ENCODE results near the gene FAM81A.
"Not testable (repeated sequence)": the region's sequence is repeated elsewhere in the genome, so short reads cannot be mapped to it uniquely, and the experiment has no call there.

FAM81A gene

GRCh38 chr15:59437817-59438624 lies at the start of gene FAM81A:
TSS of gene FAM81A (plus strand) at chr15:59438186. CDS start at chr15:59458627, 20,441 bp downstream.
- no peak for DNase-seq

- DNase-seq, result no peak
Observed at GRCh38 chr15:59388670-59389069, 49.3 kb upstream of the FAM81A start.

DNA sequence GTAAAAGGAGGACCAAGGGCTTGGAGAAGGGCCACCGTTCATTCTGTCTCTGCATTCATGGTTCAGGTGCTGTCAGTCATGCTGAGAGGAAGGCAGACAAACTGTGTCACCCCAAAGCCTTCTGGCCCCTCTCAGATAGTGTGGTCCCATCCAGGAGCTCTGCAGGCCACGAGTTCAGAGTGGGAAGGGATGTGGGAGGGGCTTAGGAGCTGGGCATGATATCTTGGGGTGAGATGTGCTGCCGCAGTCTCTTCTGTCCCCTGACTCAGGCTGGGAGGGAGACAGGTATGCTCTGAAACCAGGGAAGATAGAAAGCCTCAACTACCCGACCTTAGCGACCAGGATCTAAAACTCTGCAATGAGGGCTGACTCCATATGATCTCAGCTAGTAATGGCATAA lies 45.7 kb upstream of the FAM81A start:
- DNase-seq, result no peak

- DNase-seq, result no peak
Observed at GRCh38 chr15:59394166-59394661, 43.8 kb upstream of the FAM81A start.

- no peak for DNase-seq
Observed at GRCh38 chr15:59396211-59396610, 41.8 kb upstream of the FAM81A start.

DNA sequence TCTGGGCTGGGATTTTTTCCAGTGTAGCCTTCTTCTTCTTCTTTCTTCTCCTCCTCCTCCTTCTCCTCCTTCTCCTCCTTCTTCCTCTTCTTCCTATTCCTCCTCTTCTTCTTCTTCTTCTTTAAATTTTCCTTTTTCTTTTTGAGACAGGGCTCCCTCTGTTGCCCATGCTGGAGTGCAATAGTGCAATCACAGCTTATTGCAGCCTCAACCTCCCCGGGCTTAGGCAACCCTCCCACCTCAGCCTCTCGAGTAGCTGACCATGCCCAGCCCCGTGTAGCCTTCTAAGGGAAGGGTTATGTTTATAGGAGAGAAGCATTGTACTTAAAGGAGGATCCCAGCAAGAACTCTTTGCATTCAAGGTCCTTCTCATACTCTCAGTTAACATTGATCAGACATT lies 41.3 kb upstream of the FAM81A start:
- no peak for DNase-seq

GRCh38 chr15:59398220-59398619 lies 39.8 kb upstream of the FAM81A start:
- DNase-seq, result no peak

- DNase-seq, result no peak
Observed at GRCh38 chr15:59399465-59400102, 38.4 kb upstream of the FAM81A start.

DNA sequence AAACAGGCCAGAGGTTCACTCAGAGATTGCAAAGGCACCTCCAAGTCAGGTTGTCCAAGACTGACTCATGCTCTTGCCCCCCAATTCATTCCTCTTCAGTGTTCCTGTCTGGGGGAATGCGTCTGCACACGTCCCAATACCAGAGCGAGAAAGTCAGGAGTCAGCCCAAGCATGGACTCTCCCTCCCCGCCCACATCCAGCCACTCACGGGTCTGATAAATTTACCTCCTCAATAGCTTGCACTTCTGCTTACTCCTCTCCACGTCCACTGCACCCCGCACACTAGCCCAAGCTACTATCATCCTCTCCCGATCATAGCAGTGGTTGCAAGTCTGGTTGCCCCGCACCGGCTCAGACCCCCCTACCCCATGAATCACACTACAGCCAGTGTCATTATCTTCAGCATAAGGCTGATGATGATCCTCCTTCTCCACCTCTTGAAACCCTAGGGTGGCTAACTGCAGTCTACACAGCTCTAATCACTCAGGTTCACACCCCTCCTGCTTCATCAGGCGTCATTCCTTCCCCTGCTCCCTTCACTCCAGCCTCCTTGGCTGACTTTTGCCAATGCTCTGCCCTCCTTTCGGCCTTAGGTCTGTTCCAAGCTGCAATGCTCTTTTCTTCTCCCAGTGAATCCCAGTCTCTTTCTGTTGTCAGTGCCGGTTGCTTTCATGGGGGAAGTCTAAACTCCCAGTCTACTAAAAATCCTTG lies 37.7 kb upstream of the FAM81A start:
- DNase-seq, result no peak

GRCh38 chr15:59401051-59401823 lies 36.7 kb upstream of the FAM81A start:
- DNase-seq, result not testable (repeated sequence)

DNA sequence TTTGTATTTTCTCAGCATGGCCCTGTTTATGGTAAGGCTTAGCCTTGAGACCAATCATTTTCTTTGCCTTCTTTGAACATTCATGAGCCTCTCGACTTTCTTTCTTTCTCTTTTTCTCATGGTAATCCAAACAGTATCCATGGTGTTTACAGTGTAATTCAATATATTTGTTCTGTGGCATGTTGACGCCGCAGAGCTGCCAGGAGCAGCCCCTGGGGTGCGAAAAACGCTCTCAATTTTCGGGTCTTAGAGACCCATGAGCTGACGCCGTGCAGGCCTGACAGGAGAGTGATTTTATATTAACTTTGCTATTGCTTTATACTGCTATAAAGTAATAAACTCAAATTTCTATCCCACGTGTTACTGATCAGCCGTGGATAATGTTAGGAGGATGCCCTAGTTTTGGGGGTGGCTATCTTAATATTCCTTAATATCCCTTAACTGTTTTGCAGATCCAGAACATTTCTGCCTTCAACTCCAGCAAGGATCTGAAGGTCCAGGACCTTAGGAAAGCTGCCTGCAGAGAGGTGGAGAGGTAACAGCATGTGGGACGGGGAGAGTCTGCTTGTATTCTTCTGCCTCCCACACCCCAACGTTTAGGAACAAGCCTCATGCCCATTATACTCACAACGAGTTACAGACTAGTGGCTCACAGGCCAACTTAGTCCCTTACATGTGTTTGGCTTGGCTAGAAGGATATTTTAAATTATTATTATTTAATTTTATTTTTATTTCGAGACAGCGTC lies 36.0 kb upstream of the FAM81A start:
- DNase-seq, result no peak

DNA sequence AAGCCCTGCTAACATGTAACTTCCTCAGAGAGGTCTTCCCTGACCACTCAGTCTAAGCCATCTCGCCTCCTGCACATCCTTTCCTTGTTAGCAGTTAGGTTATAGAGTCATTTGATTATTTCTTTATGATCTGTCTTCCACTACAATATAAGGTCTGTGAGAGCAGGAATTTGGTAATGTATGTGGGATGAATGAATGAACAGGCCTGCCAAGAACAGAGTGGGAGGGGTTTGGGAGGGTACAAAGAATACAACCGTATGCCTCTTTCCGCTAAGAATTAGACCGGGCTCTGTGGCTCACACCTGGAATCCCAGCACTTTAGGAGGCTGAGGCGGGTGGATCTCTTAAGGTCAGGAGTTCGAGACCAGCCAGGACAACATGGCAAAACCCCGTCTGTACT lies 32.9 kb upstream of the FAM81A start:
- DNase-seq, result no peak

GRCh38 chr15:59406446-59406845 lies 31.5 kb upstream of the FAM81A start:
- no peak for DNase-seq

DNA sequence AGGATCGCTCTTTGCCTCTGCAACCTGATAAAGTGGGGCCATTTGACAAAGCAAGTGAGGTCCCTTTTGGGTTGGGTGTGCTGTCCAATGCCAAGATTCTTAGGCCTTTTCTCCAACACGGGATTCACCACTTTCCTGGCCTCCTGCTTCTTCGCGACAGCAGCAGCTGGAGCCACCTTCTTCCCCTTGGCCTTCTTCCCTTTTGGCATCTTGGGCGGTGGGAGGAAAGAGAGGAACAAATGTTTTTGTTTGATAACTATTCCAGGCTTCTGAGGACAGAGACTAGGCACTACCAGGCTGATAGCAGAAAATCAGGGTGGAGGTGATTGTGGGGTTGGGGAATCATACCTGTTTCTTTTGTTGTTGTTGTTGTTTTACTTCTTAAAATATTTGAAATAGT lies 30.0 kb upstream of the FAM81A start:
- no peak for DNase-seq

- DNase-seq, result no peak
Observed at GRCh38 chr15:59410391-59410896, 27.5 kb upstream of the FAM81A start.

GRCh38 chr15:59413577-59413976 lies 24.4 kb upstream of the FAM81A start:
- DNase-seq, result no peak

GRCh38 chr15:59416816-59417215 lies 21.2 kb upstream of the FAM81A start:
- DNase-seq, result no peak

GRCh38 chr15:59419170-59419569 lies 18.8 kb upstream of the FAM81A start:
- DNase-seq, result no peak

- DNase-seq, result no peak
Observed at GRCh38 chr15:59420108-59420507, 17.9 kb upstream of the FAM81A start.

DNA sequence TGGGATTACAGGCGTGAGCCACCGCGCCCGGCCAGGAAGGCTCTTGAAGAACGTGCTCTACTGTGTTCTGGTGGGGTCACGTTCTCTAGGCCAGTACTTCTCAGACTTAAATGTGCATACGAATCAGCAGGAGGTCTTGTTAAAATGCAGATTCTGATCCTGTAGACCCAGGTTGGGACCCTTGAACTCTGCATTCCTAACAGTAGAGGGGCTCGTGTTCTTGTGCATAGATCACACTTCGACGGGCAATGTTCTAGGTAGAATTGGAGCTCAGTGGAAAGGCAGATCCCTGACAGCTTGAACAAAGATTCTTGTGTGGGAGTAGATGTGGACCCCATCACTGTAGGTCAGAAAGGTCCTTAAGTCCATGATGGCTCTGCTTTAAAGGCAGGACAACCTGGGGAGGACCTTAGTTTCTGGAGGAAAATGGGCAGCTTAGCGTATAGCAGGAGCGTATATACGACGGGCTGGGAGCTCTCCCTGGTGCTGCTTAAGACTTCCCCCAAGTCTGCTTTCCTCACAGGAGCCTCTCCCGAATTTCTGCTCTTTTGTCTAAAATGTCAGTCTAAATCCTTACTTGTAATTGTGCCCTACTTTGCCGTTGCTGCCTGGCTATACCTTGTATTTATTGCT lies 16.9 kb upstream of the FAM81A start:
- no peak for DNase-seq

DNA sequence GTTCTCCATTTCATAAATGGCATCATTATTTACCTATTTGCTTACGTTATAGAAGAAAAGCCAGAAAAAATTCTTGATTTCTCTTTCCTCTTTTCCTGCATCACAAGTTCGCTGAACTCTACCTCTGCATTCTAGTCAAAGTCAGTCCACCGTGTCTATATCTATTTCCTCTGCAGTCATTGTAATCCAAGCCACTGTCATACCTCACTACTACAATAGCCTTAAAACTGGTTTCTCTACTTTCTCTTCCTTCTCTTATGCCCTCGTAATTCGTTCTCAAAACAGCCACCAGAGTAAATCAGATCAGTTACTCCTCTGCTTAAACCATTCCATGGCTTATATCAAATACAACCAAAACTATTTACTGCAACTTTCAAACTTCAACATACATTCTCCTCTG lies 13.4 kb upstream of the FAM81A start:
- DNase-seq, result no peak
